ENCODE measurements around the gene PTPRN2. TPM values are rescaled to one million over a fixed set of nuclear protein-coding genes. Genes with fewer than 3 reads are reported as not detected.

Gene PTPRN2
- total and polyA plus RNA-seq, 3 experiments from 2014 or later, result 0.33 to 1.2 (median 0.42) TPM

DNA sequence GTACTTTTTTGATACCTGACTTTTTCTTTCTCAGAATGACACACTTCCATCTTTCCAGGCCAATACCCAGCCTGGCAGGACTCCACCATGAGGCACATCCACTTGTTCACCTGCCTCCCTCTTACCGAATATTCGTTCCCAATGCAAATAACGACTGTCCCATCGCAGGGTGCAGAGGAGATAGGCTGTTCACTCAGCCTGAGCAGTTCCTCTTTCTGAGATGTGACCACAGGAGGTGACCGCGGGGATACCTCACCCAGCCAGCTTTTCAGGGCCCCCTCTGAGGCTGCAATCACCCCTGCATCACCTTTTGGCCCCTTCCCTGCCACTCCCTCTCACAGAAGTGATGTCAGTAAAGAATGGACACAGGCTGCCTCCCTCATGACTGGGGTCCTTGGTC is 28.3 kb downstream of the PTPRN2 start:
- H3K36me3 ChIP-seq (ENCODE audit: insufficient read depth, low read length), result no peaks in the 10 kb centered on the region
- no peak for DNase-seq
- no peak overlapping the region for H3K27ac Mint-ChIP-seq
- CTCF ChIA-PET, result no interaction called here
- H3K4me3 ChIP-seq (ENCODE audit: low read length), result no peak overlapping the region
- peaks cover 0 to 3% (median 0%) of the 10 kb centered on the region in 5 donors for H3K9me3 Mint-ChIP-seq
- H3K4me1 ChIP-seq (ENCODE audit: insufficient read depth, low read length), result no peaks in the 10 kb centered on the region
- no peaks in the 10 kb centered on the region for H3K4me1 Mint-ChIP-seq
- peaks cover 9 to 41% of the 10 kb centered on the region in 2 donors for H3K27me3 Mint-ChIP-seq
- H3K4me3 Mint-ChIP-seq, result no peak overlapping the region
- no peaks in the 10 kb centered on the region for H3K36me3 Mint-ChIP-seq
- peaks cover 3% of the 10 kb centered on the region for H3K27me3 ChIP-seq (ENCODE audit: insufficient read depth, low read length, poor library complexity, severe bottlenecking)
- H3K9me3 ChIP-seq (ENCODE audit: low read length), result no peaks in the 10 kb centered on the region
- POLR2A ChIA-PET, result no interaction called here
- H3K27ac ChIP-seq (ENCODE audit: low read depth, low read length), result no peak overlapping the region

DNA sequence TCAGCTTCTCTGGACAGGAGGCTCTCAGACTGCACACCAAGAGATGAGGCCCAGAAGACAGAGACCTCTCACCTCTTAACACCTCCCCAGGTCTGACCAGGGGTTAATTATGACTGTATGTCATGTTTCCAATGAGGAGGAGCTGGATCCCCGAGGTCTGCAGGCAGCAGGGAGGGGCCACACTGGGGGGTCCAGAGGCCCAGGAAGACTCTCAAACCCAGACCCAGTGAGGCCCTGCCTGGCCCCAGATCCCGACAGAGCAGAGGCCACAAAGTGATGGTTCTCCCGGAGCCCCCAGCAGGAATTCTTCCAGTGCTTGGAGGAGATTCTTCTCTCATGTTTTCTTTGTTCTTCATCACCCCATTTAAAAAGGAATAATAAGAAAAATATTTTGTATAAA is 28.8 kb downstream of the PTPRN2 start:
- CTCF ChIA-PET, result no interaction called here
- peaks cover 0 to 3% (median 0%) of the 10 kb centered on the region in 5 donors for H3K9me3 Mint-ChIP-seq
- no peaks in the 10 kb centered on the region for H3K36me3 ChIP-seq (ENCODE audit: insufficient read depth, low read length)
- peaks cover 3% of the 10 kb centered on the region for H3K27me3 ChIP-seq (ENCODE audit: insufficient read depth, low read length, poor library complexity, severe bottlenecking)
- no peak overlapping the region for H3K4me3 ChIP-seq (ENCODE audit: low read length)
- H3K9me3 ChIP-seq (ENCODE audit: low read length), result no peaks in the 10 kb centered on the region
- POLR2A ChIA-PET, result no interaction called here
- H3K27me3 Mint-ChIP-seq, result peaks cover 9 to 43% of the 10 kb centered on the region in 2 donors
- no peak overlapping the region for H3K4me3 Mint-ChIP-seq
- H3K4me1 ChIP-seq (ENCODE audit: insufficient read depth, low read length), result no peaks in the 10 kb centered on the region
- DNase-seq, result no peak
- no peaks in the 10 kb centered on the region for H3K4me1 Mint-ChIP-seq
- H3K27ac Mint-ChIP-seq, result no peak overlapping the region
- no peak overlapping the region for H3K27ac ChIP-seq (ENCODE audit: low read depth, low read length)
- no peaks in the 10 kb centered on the region for H3K36me3 Mint-ChIP-seq

DNA sequence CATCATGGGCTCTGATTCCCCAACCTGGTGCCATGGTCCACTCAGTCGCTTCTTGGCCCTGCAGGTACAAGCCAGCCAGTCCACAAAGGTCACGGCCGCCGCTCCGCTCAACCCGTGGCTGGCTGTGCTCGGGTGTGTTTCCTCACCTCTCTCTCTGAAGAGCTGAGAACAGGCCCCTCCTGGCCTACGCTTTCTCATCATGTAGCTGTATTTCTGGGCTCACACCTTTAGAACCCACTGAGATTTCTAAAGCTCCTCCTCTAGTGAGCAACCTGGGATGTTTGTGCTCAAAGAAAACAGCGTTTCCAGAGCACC is 30.2 kb downstream of the PTPRN2 start:
- H3K4me1 Mint-ChIP-seq, result no peaks in the 10 kb centered on the region
- CTCF ChIA-PET, result no interaction called here
- Histone ChIP-seq H3K27ac (ENCODE audit: low read depth, low read length) (no peak overlapping the region), H3K4me3 (ENCODE audit: low read length) (no peak overlapping the region), H3K27me3 (ENCODE audit: insufficient read depth, low read length, poor library complexity, severe bottlenecking) (peaks cover 3% of the 10 kb centered on the region), H3K4me1 (ENCODE audit: insufficient read depth, low read length) (no peaks in the 10 kb centered on the region), H3K36me3 (ENCODE audit: insufficient read depth, low read length) (no peaks in the 10 kb centered on the region), H3K9me3 (ENCODE audit: low read length) (no peaks in the 10 kb centered on the region)
- DNase-seq, result no peak
- peaks cover 0 to 3% (median 0%) of the 10 kb centered on the region in 5 donors for H3K9me3 Mint-ChIP-seq
- H3K27ac Mint-ChIP-seq, result no peak overlapping the region
- peaks cover 13 to 40% of the 10 kb centered on the region in 2 donors for H3K27me3 Mint-ChIP-seq
- H3K4me3 Mint-ChIP-seq, result no peak overlapping the region
- POLR2A ChIA-PET, result no interaction called here
- no peaks in the 10 kb centered on the region for H3K36me3 Mint-ChIP-seq

GRCh38 chr7:158556721-158557440 is 30.7 kb downstream of the PTPRN2 start:
- Histone ChIP-seq H3K4me3 (ENCODE audit: low read length) (no peak overlapping the region), H3K36me3 (ENCODE audit: insufficient read depth, low read length) (no peaks in the 10 kb centered on the region), H3K27ac (ENCODE audit: low read depth, low read length) (no peak overlapping the region), H3K4me1 (ENCODE audit: insufficient read depth, low read length) (no peaks in the 10 kb centered on the region), H3K27me3 (ENCODE audit: insufficient read depth, low read length, poor library complexity, severe bottlenecking) (peaks cover 3% of the 10 kb centered on the region), H3K9me3 (ENCODE audit: low read length) (no peaks in the 10 kb centered on the region)
- peaks cover 0 to 3% (median 0%) of the 10 kb centered on the region in 5 donors for H3K9me3 Mint-ChIP-seq
- peaks cover 9 to 36% of the 10 kb centered on the region in 2 donors for H3K27me3 Mint-ChIP-seq
- H3K36me3 Mint-ChIP-seq, result no peaks in the 10 kb centered on the region
- CTCF ChIA-PET, result no interaction called here
- no peaks in the 10 kb centered on the region for H3K4me1 Mint-ChIP-seq
- H3K4me3 Mint-ChIP-seq, result no peak overlapping the region
- POLR2A ChIA-PET, result no interaction called here
- no peak for DNase-seq
- H3K27ac Mint-ChIP-seq, result no peak overlapping the region

GRCh38 chr7:158555034-158555520 is 32.5 kb downstream of the PTPRN2 start:
- Mint-ChIP-seq H3K27ac (no peak overlapping the region), H3K36me3 (no peaks in the 10 kb centered on the region), H3K27me3 (peaks cover 4 to 25% of the 10 kb centered on the region in 2 donors), H3K9me3 (peaks cover 0 to 3% (median 0%) of the 10 kb centered on the region in 5 donors), H3K4me1 (no peaks in the 10 kb centered on the region), H3K4me3 (no peak overlapping the region)
- H3K9me3 ChIP-seq (ENCODE audit: low read length), result no peaks in the 10 kb centered on the region
- no peaks in the 10 kb centered on the region for H3K4me1 ChIP-seq (ENCODE audit: insufficient read depth, low read length)
- H3K27me3 ChIP-seq (ENCODE audit: insufficient read depth, low read length, poor library complexity, severe bottlenecking), result peaks cover 3% of the 10 kb centered on the region
- no peak for DNase-seq
- no peaks in the 10 kb centered on the region for H3K36me3 ChIP-seq (ENCODE audit: insufficient read depth, low read length)
- ChIA-PET CTCF (no interaction called here), POLR2A (no interaction called here)
- H3K27ac ChIP-seq (ENCODE audit: low read depth, low read length), result no peak overlapping the region
- H3K4me3 ChIP-seq (ENCODE audit: low read length), result no peak overlapping the region

DNA sequence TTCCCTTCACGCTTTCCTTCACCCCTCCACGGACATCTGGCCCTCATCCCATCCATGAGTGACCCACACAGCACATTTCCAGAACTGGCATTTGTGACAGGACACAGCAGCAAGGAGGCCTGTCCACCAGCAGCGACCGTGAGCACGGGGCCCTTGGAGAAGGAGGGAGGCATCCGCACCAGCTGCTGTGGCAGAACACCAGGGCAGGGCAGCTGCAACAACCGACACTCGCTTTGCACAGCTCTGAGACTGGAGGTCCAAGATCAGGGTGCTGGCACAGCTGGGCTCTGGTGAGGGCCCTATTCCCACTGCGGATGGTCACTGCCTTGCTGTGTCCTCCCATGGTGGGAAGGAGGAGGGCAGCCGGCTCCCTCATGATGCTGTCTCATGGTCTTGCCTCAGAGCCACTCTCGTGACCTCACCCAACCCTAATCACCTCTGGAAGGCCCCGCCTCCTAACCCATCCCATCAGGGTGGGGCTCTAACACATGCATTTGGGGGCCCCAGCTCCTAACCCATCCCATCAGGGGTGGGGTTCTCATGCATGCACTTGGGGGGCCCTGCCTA is 36.7 kb downstream of the PTPRN2 start:
- no peaks in the 10 kb centered on the region for H3K36me3 Mint-ChIP-seq
- no peaks in the 10 kb centered on the region for H3K4me1 Mint-ChIP-seq
- peaks cover 4 to 26% of the 10 kb centered on the region in 2 donors for H3K27me3 Mint-ChIP-seq
- no peaks in the 10 kb centered on the region for H3K36me3 ChIP-seq (ENCODE audit: insufficient read depth, low read length)
- H3K4me3 Mint-ChIP-seq, result no peak overlapping the region
- H3K9me3 ChIP-seq (ENCODE audit: low read length), result no peaks in the 10 kb centered on the region
- H3K4me3 ChIP-seq (ENCODE audit: low read length), result no peak overlapping the region
- DNase-seq, result no peak
- no peak overlapping the region for H3K27ac ChIP-seq (ENCODE audit: low read depth, low read length)
- peaks cover 0 to under 1% (median 0%) of the 10 kb centered on the region in 5 donors for H3K9me3 Mint-ChIP-seq
- no peak overlapping the region for H3K27ac Mint-ChIP-seq
- H3K27me3 ChIP-seq (ENCODE audit: insufficient read depth, low read length, poor library complexity, severe bottlenecking), result no peaks in the 10 kb centered on the region
- ChIA-PET POLR2A (no interaction called here), CTCF (no interaction called here)
- H3K4me1 ChIP-seq (ENCODE audit: insufficient read depth, low read length), result no peaks in the 10 kb centered on the region

DNA sequence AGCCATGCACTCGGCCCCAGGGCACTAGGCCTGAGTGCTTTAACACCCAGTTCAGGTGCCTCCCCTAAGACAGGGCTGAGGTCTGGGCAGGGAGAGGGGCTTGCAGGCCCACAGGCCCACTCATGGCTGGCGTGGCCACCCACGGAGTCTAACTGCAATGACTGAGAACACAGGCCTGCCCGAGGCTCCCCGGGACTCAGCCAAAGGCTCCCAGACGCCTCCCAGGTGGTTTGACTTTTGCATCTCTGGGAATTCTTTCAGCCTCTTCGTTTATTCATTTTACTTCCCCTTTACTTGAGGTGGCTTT is 37.3 kb downstream of the PTPRN2 start:
- Histone ChIP-seq H3K27me3 (ENCODE audit: insufficient read depth, low read length, poor library complexity, severe bottlenecking) (no peaks in the 10 kb centered on the region), H3K27ac (ENCODE audit: low read depth, low read length) (no peak overlapping the region), H3K9me3 (ENCODE audit: low read length) (no peaks in the 10 kb centered on the region), H3K4me1 (ENCODE audit: insufficient read depth, low read length) (no peaks in the 10 kb centered on the region), H3K4me3 (ENCODE audit: low read length) (no peak overlapping the region), H3K36me3 (ENCODE audit: insufficient read depth, low read length) (no peaks in the 10 kb centered on the region)
- ChIA-PET CTCF (no interaction called here), POLR2A (no interaction called here)
- no peak for DNase-seq
- H3K27ac Mint-ChIP-seq, result no peak overlapping the region
- no peak overlapping the region for H3K4me3 Mint-ChIP-seq
- H3K9me3 Mint-ChIP-seq, result no peaks in the 10 kb centered on the region
- no peaks in the 10 kb centered on the region for H3K36me3 Mint-ChIP-seq
- no peaks in the 10 kb centered on the region for H3K4me1 Mint-ChIP-seq
- peaks cover 6 to 25% of the 10 kb centered on the region in 2 donors for H3K27me3 Mint-ChIP-seq

GRCh38 chr7:158549616-158550393 is 37.8 kb downstream of the PTPRN2 start:
- H3K4me3 ChIP-seq (ENCODE audit: low read length), result no peak overlapping the region
- no peaks in the 10 kb centered on the region for H3K27me3 ChIP-seq (ENCODE audit: insufficient read depth, low read length, poor library complexity, severe bottlenecking)
- POLR2A ChIA-PET, result no interaction called here
- no peaks in the 10 kb centered on the region for H3K4me1 ChIP-seq (ENCODE audit: insufficient read depth, low read length)
- CTCF ChIA-PET, result no interaction called here
- H3K36me3 ChIP-seq (ENCODE audit: insufficient read depth, low read length), result no peaks in the 10 kb centered on the region
- no peak overlapping the region for H3K4me3 Mint-ChIP-seq
- H3K9me3 ChIP-seq (ENCODE audit: low read length), result no peaks in the 10 kb centered on the region
- no peaks in the 10 kb centered on the region for H3K36me3 Mint-ChIP-seq
- H3K27ac Mint-ChIP-seq, result no peak overlapping the region
- no peak overlapping the region for H3K27ac ChIP-seq (ENCODE audit: low read depth, low read length)
- no peaks in the 10 kb centered on the region for H3K9me3 Mint-ChIP-seq
- peaks cover 6 to 19% of the 10 kb centered on the region in 2 donors for H3K27me3 Mint-ChIP-seq
- H3K4me1 Mint-ChIP-seq, result no peaks in the 10 kb centered on the region
- peak in 1 of 5 donors; percentile 20 for DNase-seq

Measured in CD8-positive, alpha-beta memory T cell (primary cell).